Erythroblast (primary cell): ENCODE results near the gene MAS1L.

Source experiments
- GATA1 ChIP-seq: IDR thresholded peaks from 2 replicates; pipeline ENCODE4 v1.6.1; 2011; ENCODE audit warnings: low read depth, mild to moderate bottlenecking, control low read depth, low read length, moderate library complexity
- POLR2A ChIP-seq: IDR thresholded peaks from 2 replicates; pipeline ENCODE4 v1.6.1; 2011; ENCODE audit warnings: mild to moderate bottlenecking, low read length

DNA sequence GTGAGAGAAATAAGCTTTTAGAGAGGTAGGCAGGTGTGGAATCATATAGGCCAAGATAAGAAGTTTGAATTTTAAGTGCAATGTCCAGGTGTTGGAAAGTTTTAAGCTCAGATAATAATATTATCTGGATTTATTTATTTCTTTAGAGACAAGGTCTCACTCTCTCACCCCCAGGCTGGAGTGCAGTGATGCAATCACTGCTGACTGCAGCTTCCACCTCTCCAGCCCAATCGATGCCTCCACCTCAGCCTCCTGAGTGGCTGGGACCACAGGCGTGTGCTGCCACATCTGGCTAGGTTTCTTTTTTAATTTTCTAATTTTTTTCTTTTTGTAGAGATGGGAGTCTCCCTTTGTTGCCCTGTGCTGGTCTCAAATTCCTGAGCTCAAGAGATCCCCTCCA lies 5.5 kb upstream of the MAS1L start:
- TF ChIP-seq POLR2A (no peak), GATA1 (no peak)
